Subcutaneous abdominal adipose tissue (tissue), 5 donors: Measurements from ENCODE around the gene TBX1.

Experiments
- H3K27ac ChIP-seq: one replicate; pipeline ENCODE4 v1.7.0; 2013; ENCODE audit warnings: low read depth, mild to moderate bottlenecking, inconsistent platforms, low read length, moderate library complexity
- H3K27me3 ChIP-seq, 5 donors: one replicate each; pipeline ENCODE4 v1.7.0; 2013; ENCODE audit warnings: low read length in 5 of 5, inconsistent platforms in 1 of 5; ENCODE audit not compliant: control insufficient read depth in 5 of 5, insufficient read depth in 4 of 5
- H3K36me3 ChIP-seq, 5 donors: one replicate each; pipeline ENCODE4 v1.7.0; 2013; ENCODE audit warnings: low read length in 5 of 5; ENCODE audit not compliant: control insufficient read depth in 5 of 5, insufficient read depth in 5 of 5
- H3K4me1 ChIP-seq, 5 donors: one replicate each; pipeline ENCODE4 v1.7.0; 2013; ENCODE audit warnings: low read length in 5 of 5, mild to moderate bottlenecking in 3 of 5, moderate library complexity in 1 of 5; ENCODE audit not compliant: control insufficient read depth in 5 of 5, insufficient read depth in 5 of 5
- H3K4me3 ChIP-seq, 5 donors: one replicate each; pipeline ENCODE4 v1.7.0; 2013; ENCODE audit warnings: low read length in 5 of 5, low read depth in 1 of 5
- H3K9ac ChIP-seq, 5 donors: one replicate each; pipeline ENCODE4 v1.7.0; 2013; ENCODE audit warnings: low read length in 5 of 5, mild to moderate bottlenecking in 4 of 5, moderate library complexity in 3 of 5
- H3K9me3 ChIP-seq, 5 donors: one replicate each; pipeline ENCODE4 v1.7.0; 2013; ENCODE audit warnings: low read length in 5 of 5; ENCODE audit not compliant: control insufficient read depth in 5 of 5
- donor health status: healthy.
- donor health status: healthy.
- donor health status: healthy.
- donor health status: healthy.
- donor health status: healthy.

The TBX1 gene

DNA sequence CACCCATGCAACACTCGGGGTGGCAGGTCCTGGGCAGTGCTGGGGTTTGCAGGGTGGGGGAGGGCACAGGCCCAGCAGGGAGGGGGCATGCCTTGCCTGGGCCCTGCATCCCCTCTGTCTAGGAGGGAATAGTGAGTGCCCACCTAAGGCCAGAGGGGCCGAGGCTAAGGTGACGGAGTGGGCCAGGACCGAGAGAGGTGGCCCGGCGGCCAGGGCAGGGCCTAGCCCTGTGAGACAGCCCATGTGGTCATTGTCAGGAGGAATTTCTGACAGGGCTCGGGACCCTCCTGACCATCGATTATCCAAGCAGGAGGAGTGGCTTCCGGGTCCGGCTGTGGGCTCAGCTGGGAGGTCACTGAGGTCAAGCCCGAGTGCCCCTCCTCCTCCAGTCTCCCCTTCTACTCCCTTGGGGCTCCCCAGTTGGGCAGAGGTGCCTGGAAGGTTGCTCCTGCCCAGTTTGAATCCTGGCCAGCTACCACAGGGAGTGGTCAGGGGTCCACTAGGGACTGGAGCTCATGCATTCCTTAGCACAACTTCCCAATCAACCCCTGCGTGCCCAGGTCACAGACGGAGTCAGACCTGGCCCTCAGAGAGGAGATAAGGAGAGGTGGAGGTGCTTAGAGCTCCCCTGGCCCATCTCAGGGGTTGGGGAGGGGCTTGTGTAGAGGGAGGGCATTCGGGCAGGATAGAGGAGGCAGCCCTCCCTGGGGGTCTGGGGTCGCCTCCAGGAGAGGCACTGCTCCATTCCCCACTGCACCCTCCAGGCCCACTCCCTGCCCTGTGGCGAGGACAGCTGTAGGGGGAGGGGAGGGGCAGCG, 22.5 kb upstream of the TBX1 start:
- H3K27ac ChIP-seq, result no peak overlapping the region
- H3K9me3 ChIP-seq, result no peaks in the 10 kb centered on the region
- H3K36me3 ChIP-seq, result no peaks in the 10 kb centered on the region
- no peak overlapping the region for H3K4me3 ChIP-seq
- H3K4me1 ChIP-seq, result peaks cover 0 to 8% (median 2%) of the 10 kb centered on the region in 5 donors
- H3K9ac ChIP-seq, result no peak overlapping the region
- H3K27me3 ChIP-seq, result peaks cover 6 to 15% (median 12%) of the 10 kb centered on the region in 5 donors

DNA sequence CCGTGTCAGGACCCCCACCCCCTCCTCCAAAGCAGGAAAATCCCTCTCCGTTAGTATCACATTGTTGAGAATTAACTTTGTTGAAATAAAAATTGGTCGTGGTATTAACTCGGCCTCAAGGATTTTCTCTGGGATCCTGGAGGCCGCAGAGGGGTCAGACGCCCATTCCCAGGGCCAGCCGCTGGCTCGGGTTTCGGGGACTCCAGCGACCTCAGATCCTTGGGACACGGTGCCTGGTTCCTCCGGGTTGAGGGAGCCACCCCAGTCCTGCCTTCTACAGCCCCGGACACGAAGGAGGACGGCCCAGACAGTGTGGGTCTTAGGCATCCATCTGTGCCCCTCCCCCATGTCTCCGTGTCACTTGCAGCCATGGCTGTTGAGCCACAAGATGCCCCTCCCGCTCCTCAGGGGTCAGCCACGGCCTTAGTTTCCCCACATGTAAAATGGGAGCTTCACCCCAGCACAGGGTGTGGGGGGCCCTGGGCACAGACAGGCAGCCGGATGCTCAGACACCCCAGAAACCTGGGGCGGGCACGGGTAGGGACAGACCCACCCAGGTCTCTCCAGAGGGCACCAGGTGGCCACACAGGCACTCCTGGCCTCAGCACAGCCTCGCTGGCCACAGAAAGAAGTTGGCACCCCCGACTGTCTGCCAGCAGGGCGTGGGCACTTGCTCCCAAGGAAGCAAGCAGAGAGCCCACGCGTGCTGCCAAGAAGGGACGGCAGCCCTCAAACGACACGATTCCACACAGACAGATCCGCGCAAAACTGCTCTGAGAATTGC, 21.7 kb upstream of the TBX1 start:
- Histone ChIP-seq H3K27ac (no peak overlapping the region), H3K4me3 (no peak overlapping the region)

DNA sequence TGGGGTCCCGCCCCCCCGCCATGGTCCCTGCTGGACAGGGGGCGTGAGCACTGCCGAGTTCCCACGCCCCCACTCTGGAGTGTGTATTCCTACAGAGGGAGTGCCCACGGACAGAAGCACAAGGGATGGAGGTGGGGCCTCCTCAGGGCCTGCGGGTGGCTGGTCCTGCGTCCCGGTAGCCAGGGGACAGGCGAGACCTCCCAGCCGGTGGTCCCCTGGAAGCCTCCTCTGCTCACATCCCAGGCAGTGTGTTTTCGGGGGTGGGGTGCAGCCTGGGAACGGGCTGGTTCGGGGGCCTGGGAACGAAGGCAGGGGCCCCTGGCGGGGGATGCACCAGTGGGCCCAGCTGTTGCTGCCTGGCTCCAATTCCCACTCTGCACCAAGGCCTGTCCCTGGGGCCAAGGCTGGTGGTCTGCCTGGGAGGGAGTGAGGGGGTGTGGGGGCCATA, 21.1 kb upstream of the TBX1 start:
- H3K9ac ChIP-seq, result no peak overlapping the region
- H3K36me3 ChIP-seq, result no peaks in the 10 kb centered on the region
- no peak overlapping the region for H3K4me3 ChIP-seq
- peaks cover 6 to 15% (median 12%) of the 10 kb centered on the region in 5 donors for H3K27me3 ChIP-seq
- peaks cover 0 to 8% (median 2%) of the 10 kb centered on the region in 5 donors for H3K4me1 ChIP-seq
- no peaks in the 10 kb centered on the region for H3K9me3 ChIP-seq
- no peak overlapping the region for H3K27ac ChIP-seq

More for the DNA sequence above, 21.7 kb upstream of the TBX1 start:
- Histone ChIP-seq H3K9ac (no peak overlapping the region), H3K27me3 (peaks cover 6 to 15% (median 12%) of the 10 kb centered on the region in 5 donors), H3K4me1 (peaks cover 0 to 8% (median 2%) of the 10 kb centered on the region in 5 donors), H3K9me3 (no peaks in the 10 kb centered on the region), H3K36me3 (no peaks in the 10 kb centered on the region)

DNA sequence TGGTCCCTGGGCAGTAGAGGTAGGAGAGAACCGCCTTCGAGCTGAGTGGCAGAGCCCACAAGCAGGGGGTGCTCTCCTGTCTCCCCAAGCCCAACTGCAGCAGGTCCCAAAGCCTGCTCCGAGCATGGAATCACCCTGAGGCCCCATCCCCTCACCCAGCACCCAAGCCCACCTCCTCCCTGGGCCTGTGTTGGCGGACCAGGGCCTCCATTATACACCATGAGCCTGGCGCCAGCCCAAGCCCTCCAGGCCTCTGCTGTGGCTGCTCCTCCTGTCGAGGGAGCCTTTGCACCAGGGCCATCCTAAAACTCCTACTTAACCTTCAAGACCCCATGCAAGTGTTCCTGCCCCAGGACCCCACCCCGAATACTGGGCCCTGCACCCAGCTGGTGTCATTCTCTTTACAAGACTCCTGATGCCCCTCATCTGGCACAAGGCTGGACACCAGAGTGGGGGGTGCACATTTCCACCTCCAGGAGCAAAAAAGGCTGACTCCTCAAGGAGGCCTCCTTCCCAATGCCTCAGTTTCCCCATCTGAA, 20.6 kb upstream of the TBX1 start:
- Histone ChIP-seq H3K4me1 (peaks cover 0 to 8% (median 2%) of the 10 kb centered on the region in 5 donors), H3K9me3 (no peaks in the 10 kb centered on the region), H3K27ac (no peak overlapping the region), H3K36me3 (no peaks in the 10 kb centered on the region), H3K27me3 (peaks cover 6 to 15% (median 12%) of the 10 kb centered on the region in 5 donors), H3K9ac (no peak overlapping the region), H3K4me3 (no peak overlapping the region)

DNA sequence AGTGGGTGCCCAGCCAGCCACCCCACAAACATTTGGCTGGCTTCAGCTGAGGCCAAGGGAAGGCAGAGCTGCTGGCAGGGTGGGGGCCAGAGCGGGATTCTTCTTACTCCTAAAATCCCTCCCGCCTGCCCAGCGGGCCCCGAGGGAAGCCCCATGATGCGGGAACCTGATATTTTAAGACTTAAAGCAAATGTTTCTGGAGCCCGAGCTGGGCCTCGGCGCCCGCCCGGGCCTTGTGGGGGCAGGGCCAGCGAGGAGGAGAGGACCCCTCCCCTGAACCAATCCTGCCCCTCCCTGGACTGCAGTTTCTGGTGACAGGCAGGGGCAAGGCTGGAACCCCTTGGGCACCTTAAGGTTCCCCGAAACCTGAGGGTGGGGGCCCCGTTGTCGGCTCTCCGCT, 20.0 kb upstream of the TBX1 start:
- Histone ChIP-seq H3K9me3 (no peaks in the 10 kb centered on the region), H3K27ac (no peak overlapping the region), H3K4me3 (no peak overlapping the region), H3K9ac (no peak overlapping the region), H3K27me3 (peaks cover 6 to 15% (median 11%) of the 10 kb centered on the region in 5 donors), H3K4me1 (peaks cover 0 to 12% (median 4%) of the 10 kb centered on the region in 5 donors), H3K36me3 (no peaks in the 10 kb centered on the region)

DNA sequence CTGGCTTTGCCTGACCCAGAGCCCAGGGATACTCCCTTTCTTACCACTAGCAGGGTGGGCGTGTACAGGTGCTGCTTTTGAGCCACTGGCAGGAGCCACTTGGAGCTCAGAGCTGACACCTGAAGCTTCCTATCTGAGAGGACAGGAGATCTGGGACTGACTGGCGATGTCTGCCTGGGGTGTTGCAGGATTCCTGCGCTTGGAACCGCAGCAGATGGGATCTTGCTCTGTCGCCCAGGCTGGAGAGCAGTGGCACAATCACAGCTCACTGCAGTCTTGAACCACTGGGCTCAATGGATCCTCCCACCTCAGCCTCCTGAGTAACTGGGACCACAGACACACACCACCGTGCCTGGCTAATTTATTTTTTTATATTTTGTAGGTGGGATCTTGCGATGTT, 19.5 kb upstream of the TBX1 start:
- Histone ChIP-seq H3K27me3 (peaks cover 6 to 17% (median 10%) of the 10 kb centered on the region in 5 donors), H3K36me3 (no peaks in the 10 kb centered on the region), H3K4me1 (peaks cover 0 to 15% (median 9%) of the 10 kb centered on the region in 5 donors), H3K9ac (no peak overlapping the region), H3K4me3 (no peak overlapping the region), H3K27ac (no peak overlapping the region), H3K9me3 (no peaks in the 10 kb centered on the region)

DNA sequence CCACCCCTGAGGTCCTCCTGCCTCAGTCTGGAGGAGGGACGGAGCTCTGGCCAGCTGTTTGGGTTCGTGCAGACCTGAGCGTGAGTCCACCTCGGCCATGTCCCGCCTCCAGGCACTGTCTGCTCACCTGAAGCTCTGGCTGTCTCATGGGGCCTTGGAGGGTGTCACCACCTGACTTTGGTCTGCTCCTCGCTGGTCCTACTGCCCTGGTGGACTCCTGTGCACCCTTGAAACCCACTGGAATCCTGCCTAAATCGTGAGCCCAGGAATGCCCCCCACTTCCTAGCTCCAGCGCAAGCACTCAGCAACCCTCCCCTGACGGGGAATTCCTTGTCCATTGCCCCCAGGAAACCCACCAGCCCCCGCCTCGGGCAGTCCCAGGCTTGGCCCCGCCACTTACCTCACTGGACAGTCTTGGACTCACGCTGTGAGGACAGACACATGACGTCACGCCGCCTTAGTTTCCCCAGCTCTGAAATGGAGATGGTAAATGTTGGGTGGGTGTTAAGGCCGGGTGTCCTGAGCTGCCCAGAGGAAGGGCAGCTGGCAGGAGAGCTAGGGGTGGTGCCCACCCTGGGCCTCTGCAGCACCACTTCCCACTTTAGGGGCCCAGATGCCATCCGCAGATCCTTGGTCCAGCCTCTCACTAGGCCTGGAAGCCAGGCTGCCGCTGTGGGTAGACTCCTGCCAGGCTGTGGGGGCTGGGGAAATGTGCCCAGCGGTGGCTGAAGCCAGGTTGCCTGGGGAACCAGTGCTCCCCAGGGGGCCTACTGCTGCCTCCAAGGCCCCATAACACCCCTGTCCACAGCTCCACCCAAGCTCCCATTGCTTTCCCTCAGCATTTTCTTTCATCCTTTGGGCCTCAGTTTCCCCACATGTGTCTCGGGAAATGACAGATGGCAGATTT, 18.2 kb upstream of the TBX1 start:
- Histone ChIP-seq H3K9ac (no peak overlapping the region), H3K4me1 (peaks cover 0 to 16% (median 11%) of the 10 kb centered on the region in 5 donors), H3K9me3 (no peaks in the 10 kb centered on the region), H3K27me3 (peaks cover 3 to 15% (median 7%) of the 10 kb centered on the region in 5 donors), H3K4me3 (no peak overlapping the region), H3K27ac (no peak overlapping the region), H3K36me3 (no peaks in the 10 kb centered on the region)

DNA sequence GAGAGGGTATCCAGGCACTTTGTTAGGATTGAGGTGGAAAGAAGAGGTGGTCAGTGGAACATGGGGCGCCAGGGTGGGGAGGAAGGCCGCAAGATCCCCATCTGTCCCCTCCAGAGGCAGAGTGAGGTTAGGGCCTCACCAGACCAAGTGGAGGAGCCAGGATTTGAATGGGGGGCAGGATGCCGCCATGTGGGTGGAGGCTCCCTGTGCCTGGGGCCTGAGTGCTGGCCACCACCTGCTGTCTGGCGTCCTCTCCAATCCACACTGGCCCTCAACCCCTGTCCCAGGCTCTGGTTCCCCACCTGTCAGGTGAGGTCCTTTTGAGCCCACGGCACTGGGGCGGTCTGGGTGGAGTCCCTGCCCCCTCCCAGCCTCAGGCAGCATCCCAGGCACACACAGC, 17.5 kb upstream of the TBX1 start:
- Histone ChIP-seq H3K4me1 (peaks cover 0 to 15% (median 9%) of the 10 kb centered on the region in 5 donors), H3K4me3 (no peak overlapping the region), H3K9me3 (no peaks in the 10 kb centered on the region), H3K36me3 (no peaks in the 10 kb centered on the region), H3K9ac (no peak overlapping the region), H3K27ac (no peak overlapping the region), H3K27me3 (peaks cover 3 to 13% (median 7%) of the 10 kb centered on the region in 5 donors)

DNA sequence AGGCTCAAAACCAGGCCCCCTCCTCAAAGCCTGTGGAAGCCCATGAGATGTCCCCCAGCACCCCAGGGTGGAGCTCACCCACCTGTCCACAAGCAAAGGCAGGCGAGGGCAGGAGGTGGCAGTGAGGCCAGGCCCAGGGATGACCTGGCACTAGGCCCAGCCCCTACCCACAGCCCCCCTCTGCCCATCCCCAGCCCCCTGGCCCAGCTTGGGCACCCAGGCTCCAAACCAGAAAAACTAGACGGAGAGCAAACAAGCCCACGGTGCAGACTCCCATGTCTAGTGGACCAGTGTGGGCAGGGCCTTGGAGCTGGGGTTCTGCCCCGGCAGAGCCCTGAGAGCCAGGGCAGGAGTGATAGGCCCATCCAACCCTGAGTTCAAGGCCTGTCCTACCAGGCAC, 16.9 kb upstream of the TBX1 start:
- Histone ChIP-seq H3K9me3 (no peaks in the 10 kb centered on the region), H3K4me3 (no peak overlapping the region), H3K27me3 (peaks cover 5 to 8% (median 8%) of the 10 kb centered on the region in 5 donors), H3K27ac (no peak overlapping the region), H3K4me1 (peaks cover 0 to 13% (median 7%) of the 10 kb centered on the region in 5 donors), H3K36me3 (no peaks in the 10 kb centered on the region), H3K9ac (no peak overlapping the region)
